ENCODE results near the gene HDDC3. TPM values are rescaled to one million over a fixed set of nuclear protein-coding genes. Genes with fewer than 3 reads are reported as not detected.

The HDDC3 gene
- total and polyA plus RNA-seq, 9 of the 15 experiments (the other 6 are each of a cell fraction or from before 2014, with no cell fraction given): 14.9 to 55.8 (median 36.9) TPM

- TF ChIP-seq ETS1 (conservative IDR thresholded peaks at IDR 0.05; ENCODE audit: control insufficient read depth, low read depth, low read length) (peak; percentile 73; the same call in 1 of the 2 replicates), MIER1 (IDR thresholded peaks at IDR 0.05; ENCODE audit: low read depth) (no peak), XRCC5 (IDR thresholded peaks at IDR 0.05; ENCODE audit: low read depth, low read length) (no peak), PHTF2 (CRISPR knock-in tag; IDR thresholded peaks at IDR 0.05) (no peak), STAT6 (CRISPR knock-in tag; IDR thresholded peaks at IDR 0.05) (no peak), ZNF395 (CRISPR knock-in tag; IDR thresholded peaks at IDR 0.05) (peak; percentile 98), SIN3B (IDR thresholded peaks at IDR 0.05; ENCODE audit: low read depth) (no peak), AFF4 (CRISPR knock-in tag; IDR thresholded peaks at IDR 0.05) (no peak), SRSF3 (IDR thresholded peaks at IDR 0.05; ENCODE audit: insufficient read depth, low read length) (no peak), ESRRA (IDR thresholded peaks at IDR 0.05; ENCODE audit: borderline replicate concordance, low read depth) (peak; percentile 44; the same call in 1 of the 2 replicates), BCOR (IDR thresholded peaks at IDR 0.05) (peak; percentile 98), CEBPG (CRISPR knock-in tag; IDR thresholded peaks at IDR 0.05) (no peak), CEBPG (tag; conservative IDR thresholded peaks at IDR 0.05 in 1 of 2, IDR thresholded peaks at IDR 0.05 in 1 of 2) (peak in 1 of 2 experiments; percentile 26; a peak in 1 of 4 replicates), RFX7 (CRISPR knock-in tag; IDR thresholded peaks at IDR 0.05) (no peak), NFE2 (IDR thresholded peaks at IDR 0.05; ENCODE audit: low read depth) (peak; percentile 79), NCOR1 (IDR thresholded peaks at IDR 0.05) (peak; percentile 100)
These were observed 30.9 kb downstream of the HDDC3 start (continued) for GRCh38 chr15:90901175-90902039.
